Activated naive CD8-positive, alpha-beta T cell treated with anti-CD3 and anti-CD28 coated beads, Interleukin-2, amount 50 U/mL, for 24 hours (primary cell): ENCODE results near the gene TRIAP1.

ENCODE experiments used
- ATAC-seq: fragments of 150-1000 bp; cut with Tn5 transposase; one replicate; pipeline ENCODE4 v1.10.0; 2021
- DNase-seq: peaks from one replicate; pipeline ENCODE4 v3.0.0; 2021
- H3K27ac Mint-ChIP-seq: one replicate; pipeline ENCODE4 v1.8.0; 2021; ENCODE audit warnings: mild to moderate bottlenecking, mixed read lengths
- H3K27me3 Mint-ChIP-seq: one replicate; pipeline ENCODE4 v1.8.0; 2021; ENCODE audit warnings: mixed read lengths
- H3K36me3 Mint-ChIP-seq: one replicate; pipeline ENCODE4 v1.8.0; 2021; ENCODE audit warnings: low read depth, mixed read lengths
- H3K4me1 Mint-ChIP-seq: one replicate; pipeline ENCODE4 v1.8.0; 2021; ENCODE audit warnings: mixed read lengths
- H3K4me3 Mint-ChIP-seq: one replicate; pipeline ENCODE4 v1.8.0; 2021; ENCODE audit warnings: mild to moderate bottlenecking, moderate library complexity, mixed read lengths
- H3K9me3 Mint-ChIP-seq: one replicate; pipeline ENCODE4 v1.8.0; 2021; ENCODE audit warnings: mixed read lengths

TRIAP1 gene

GRCh38 chr12:120474616-120474960 is 28.4 kb upstream of the TRIAP1 start:
- Mint-ChIP-seq H3K9me3 (no peaks in the 10 kb centered on the region), H3K4me3 (no peak overlapping the region), H3K36me3 (peaks cover 2% of the 10 kb centered on the region), H3K4me1 (peaks cover 30% of the 10 kb centered on the region), H3K27me3 (no peaks in the 10 kb centered on the region), H3K27ac (no peak overlapping the region)
- ATAC-seq = no peak
- DNase-seq = no peak

GRCh38 chr12:120473807-120474615 is 27.8 kb upstream of the TRIAP1 start:
- H3K4me3 Mint-ChIP-seq = no peak overlapping the region
- H3K4me1 Mint-ChIP-seq = peaks cover 30% of the 10 kb centered on the region
- H3K9me3 Mint-ChIP-seq = no peaks in the 10 kb centered on the region
- no peaks in the 10 kb centered on the region for H3K27me3 Mint-ChIP-seq
- peaks cover 2% of the 10 kb centered on the region for H3K36me3 Mint-ChIP-seq
- DNase-seq (no peak), ATAC-seq (no peak)
- no peak overlapping the region for H3K27ac Mint-ChIP-seq

GRCh38 chr12:120472521-120472920 is 26.3 kb upstream of the TRIAP1 start:
- DNase-seq (no peak), ATAC-seq (no peak)
- Mint-ChIP-seq H3K4me1 (peaks cover 39% of the 10 kb centered on the region), H3K36me3 (peaks cover 10% of the 10 kb centered on the region), H3K4me3 (no peak overlapping the region), H3K9me3 (no peaks in the 10 kb centered on the region), H3K27me3 (no peaks in the 10 kb centered on the region), H3K27ac (no peak overlapping the region)

DNA sequence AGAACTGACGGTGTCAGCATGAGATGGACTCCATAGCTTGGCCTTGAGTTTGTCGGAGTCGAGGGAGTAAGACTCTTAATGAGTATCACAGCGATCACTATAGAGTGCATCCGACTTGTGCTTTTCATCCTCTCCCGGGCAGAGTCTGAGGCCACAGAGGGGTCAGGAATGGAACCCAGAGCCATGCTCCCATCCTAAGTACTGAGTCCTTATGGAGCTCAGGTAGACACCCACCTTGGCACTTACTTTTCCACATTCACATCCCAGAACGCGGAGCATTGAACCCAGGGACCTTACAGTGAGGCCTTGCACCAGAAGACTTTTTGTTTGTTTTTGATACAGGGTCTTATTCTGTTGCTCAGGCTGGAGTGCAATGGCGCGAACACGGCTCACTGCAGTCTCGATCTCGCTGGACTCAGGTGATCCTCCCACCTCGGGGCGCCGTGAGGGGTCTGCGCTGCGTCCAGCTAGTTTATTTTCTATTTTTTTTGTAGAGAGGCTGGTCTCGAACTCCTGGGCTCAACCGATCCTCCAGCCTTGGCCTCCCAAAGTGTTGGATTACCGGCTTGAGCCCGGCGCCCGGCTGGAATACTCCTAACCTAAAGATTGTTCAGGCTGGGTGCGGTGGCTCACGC is 24.1 kb upstream of the TRIAP1 start:
- Mint-ChIP-seq H3K27ac (peak overlapping the region; percentile 89), H3K4me3 (peak overlapping the region; percentile 94), H3K9me3 (no peaks in the 10 kb centered on the region), H3K27me3 (no peaks in the 10 kb centered on the region), H3K36me3 (peaks cover 24% of the 10 kb centered on the region), H3K4me1 (peaks cover 59% of the 10 kb centered on the region)
- DNase-seq (no peak), ATAC-seq (peak; percentile 16)

DNA sequence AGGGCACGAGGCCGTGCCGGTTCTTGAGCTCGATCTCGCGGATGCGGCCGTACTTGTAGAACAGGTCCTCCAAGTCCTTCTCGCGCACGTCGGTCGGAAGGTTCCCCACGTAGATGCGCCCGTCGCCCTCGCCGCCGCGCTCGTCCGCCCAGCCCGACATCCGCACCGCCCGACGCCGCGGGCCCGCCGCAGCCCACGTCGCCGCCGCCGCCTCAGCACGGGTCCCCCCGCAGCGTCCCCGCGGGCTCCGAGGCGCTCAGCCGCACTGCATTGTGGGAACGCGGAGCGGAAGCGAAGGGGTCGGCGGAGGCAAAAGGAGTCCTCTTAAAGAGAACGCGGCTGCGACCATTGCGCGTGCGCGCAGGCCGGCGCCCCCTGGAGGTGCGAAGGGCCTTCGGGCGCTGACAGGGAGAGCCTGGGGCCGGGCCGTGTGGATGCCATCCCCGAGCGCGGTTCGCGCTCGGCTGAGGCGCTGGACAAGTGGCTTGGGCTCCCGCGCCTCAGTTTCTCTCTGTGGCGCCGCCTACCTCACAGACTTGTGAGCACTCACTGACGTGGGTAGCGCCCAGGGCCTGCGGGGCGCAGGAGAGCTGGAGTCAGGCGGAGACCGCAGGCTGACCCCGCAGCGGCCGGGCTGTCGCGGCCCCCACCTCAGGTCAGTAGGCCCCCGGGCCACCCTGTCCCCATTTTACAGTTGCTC is 23.4 kb upstream of the TRIAP1 start, which contains the start of gene SRSF9:
Gene SRSF9 (minus strand): TSS at position 299 of the 700 bp plus-strand sequence. CDS start 139 bp downstream, at position 160.
- H3K27ac Mint-ChIP-seq = peak within 1 kb of the TSS; percentile 89
- peak within 1 kb of the TSS; percentile 94 for H3K4me3 Mint-ChIP-seq
- DNase-seq = peak; percentile 99
- H3K9me3 Mint-ChIP-seq = no peaks in the 10 kb centered on the region
- peaks cover 58% of the 10 kb centered on the region for H3K4me1 Mint-ChIP-seq
- H3K27me3 Mint-ChIP-seq = no peaks in the 10 kb centered on the region
- ATAC-seq = peak; percentile 96
- peaks cover 28% of the 10 kb centered on the region for H3K36me3 Mint-ChIP-seq

DNA sequence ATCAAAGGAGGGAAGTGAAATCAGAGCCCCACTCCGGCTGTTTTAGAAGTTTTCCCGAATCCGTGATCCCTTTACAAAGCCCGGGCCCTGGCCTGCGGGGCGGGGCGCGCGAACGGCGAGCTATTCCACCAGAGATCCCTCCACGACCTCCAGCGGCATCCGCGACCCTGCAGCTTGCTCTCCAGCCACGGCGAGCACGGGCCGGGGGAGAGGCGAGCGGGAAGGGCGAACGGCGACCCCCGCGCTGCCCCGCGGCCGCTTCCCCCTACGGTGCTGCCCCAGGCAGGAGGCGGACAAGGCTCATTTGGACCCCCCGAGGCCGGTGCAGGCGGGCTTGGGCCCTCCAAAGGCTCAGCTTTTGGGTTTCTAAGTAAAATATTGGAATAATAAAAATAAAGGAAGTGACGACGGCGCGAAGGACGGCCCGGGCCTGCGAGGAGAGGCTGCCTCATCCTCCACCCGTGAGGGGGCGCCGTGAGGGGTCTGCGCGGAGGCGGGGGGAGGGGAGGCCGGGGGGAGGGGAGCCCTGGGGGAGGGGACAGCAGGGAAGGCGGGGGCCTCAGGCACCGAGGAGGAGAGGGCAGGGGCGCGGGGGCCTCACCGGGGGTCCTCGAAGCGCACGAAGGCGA is 22.8 kb upstream of the TRIAP1 start:
- H3K27me3 Mint-ChIP-seq = no peaks in the 10 kb centered on the region
- H3K36me3 Mint-ChIP-seq = peaks cover 35% of the 10 kb centered on the region
- no peaks in the 10 kb centered on the region for H3K9me3 Mint-ChIP-seq
- peak overlapping the region; percentile 94 for H3K4me3 Mint-ChIP-seq
- ATAC-seq (peak; percentile 6), DNase-seq (peak; percentile 62)
- peaks cover 55% of the 10 kb centered on the region for H3K4me1 Mint-ChIP-seq
- H3K27ac Mint-ChIP-seq = peak overlapping the region; percentile 89

DNA sequence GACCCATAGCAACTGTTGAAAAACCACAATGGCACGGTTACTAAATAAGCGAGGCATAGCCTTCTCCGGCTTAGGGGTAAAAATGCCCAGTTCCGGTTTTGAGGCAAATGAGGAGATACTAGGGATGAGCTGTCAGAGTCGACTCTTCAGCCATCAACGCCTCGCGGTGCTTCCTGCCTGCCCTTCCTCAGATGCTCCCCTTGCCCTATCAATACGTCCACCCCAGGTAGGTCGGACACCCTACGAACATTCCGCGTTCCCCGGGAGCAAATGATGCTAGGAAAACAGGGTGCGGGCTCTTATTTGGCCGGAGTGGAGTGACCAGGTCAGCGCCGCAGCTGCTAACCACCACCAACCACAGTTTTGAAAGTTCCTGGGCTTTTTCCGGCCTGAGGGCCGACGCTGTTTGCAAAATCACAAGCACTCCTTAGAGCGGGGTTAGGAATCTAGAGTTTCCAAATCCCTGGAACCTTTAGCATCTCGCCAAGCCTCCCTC is 22.2 kb upstream of the TRIAP1 start:
- peaks cover 41% of the 10 kb centered on the region for H3K36me3 Mint-ChIP-seq
- ATAC-seq = no peak
- DNase-seq = peak; percentile 34
- no peaks in the 10 kb centered on the region for H3K27me3 Mint-ChIP-seq
- H3K4me1 Mint-ChIP-seq = peaks cover 51% of the 10 kb centered on the region
- peak overlapping the region; percentile 89 for H3K27ac Mint-ChIP-seq
- peak overlapping the region; percentile 94 for H3K4me3 Mint-ChIP-seq
- H3K9me3 Mint-ChIP-seq = no peaks in the 10 kb centered on the region

DNA sequence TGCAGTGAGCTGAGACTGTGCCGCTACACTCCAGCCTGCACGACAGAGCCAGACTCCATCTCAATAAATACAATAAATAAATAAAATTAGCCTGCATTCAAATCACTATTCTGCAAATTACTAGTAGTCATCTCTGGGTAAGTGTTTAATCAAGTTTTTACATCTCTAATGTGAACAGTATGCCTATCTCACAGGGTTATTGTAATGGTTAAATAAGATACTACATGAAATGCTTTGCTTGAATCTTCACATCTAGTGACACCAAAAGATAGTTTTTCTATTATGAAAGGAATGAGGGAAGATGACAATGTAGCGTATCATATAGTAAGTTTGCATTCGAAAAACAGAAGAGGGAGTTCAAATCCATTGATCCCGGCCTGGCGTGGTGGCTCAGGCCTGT is 21.3 kb upstream of the TRIAP1 start:
- ATAC-seq = no peak
- Mint-ChIP-seq H3K27ac (peak overlapping the region; percentile 71), H3K27me3 (no peaks in the 10 kb centered on the region), H3K36me3 (peaks cover 47% of the 10 kb centered on the region), H3K9me3 (no peaks in the 10 kb centered on the region), H3K4me3 (peak overlapping the region; percentile 94), H3K4me1 (peaks cover 48% of the 10 kb centered on the region)
- DNase-seq = no peak

- DNase-seq (peak; percentile 46), ATAC-seq (no peak)
- peaks cover 52% of the 10 kb centered on the region for H3K36me3 Mint-ChIP-seq
- H3K4me1 Mint-ChIP-seq = peaks cover 44% of the 10 kb centered on the region
- peak overlapping the region; percentile 11 for H3K27ac Mint-ChIP-seq
- H3K27me3 Mint-ChIP-seq = no peaks in the 10 kb centered on the region
- H3K9me3 Mint-ChIP-seq = no peaks in the 10 kb centered on the region
- peak overlapping the region; percentile 41 for H3K4me3 Mint-ChIP-seq
Observed at GRCh38 chr12:120466560-120467315, 20.6 kb upstream of the TRIAP1 start.

- no peak for DNase-seq
- H3K27me3 Mint-ChIP-seq = no peaks in the 10 kb centered on the region
- peak overlapping the region; percentile 25 for H3K27ac Mint-ChIP-seq
- ATAC-seq = no peak
- peaks cover 56% of the 10 kb centered on the region for H3K36me3 Mint-ChIP-seq
- no peak overlapping the region for H3K4me3 Mint-ChIP-seq
- peaks cover 38% of the 10 kb centered on the region for H3K4me1 Mint-ChIP-seq
- no peaks in the 10 kb centered on the region for H3K9me3 Mint-ChIP-seq
Observed at GRCh38 chr12:120465756-120466155, 19.6 kb upstream of the TRIAP1 start.

DNA sequence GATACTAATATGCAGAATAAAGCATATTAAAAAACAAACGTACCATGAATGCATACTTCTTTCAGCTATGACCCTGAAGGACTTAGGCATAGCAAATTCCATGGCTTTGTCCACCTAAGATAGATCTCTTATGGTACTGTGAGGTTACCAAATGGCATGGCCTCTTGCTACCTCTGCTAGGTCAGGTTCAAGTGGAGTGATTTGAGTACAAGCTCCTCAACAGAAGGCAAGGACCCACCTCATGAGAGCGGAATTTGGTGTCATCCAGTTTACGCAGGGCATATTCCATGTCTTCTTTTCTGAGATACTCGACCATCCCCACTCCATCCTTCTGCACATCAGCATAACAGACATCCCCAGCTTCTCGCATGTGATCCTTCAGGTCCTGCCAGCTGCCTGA is 17.5 kb upstream of the TRIAP1 start:
- Mint-ChIP-seq H3K36me3 (peaks cover 72% of the 10 kb centered on the region), H3K9me3 (no peaks in the 10 kb centered on the region), H3K4me1 (peaks cover 30% of the 10 kb centered on the region), H3K4me3 (no peak overlapping the region), H3K27ac (no peak overlapping the region), H3K27me3 (no peaks in the 10 kb centered on the region)
- no peak for DNase-seq
- ATAC-seq = no peak

DNA sequence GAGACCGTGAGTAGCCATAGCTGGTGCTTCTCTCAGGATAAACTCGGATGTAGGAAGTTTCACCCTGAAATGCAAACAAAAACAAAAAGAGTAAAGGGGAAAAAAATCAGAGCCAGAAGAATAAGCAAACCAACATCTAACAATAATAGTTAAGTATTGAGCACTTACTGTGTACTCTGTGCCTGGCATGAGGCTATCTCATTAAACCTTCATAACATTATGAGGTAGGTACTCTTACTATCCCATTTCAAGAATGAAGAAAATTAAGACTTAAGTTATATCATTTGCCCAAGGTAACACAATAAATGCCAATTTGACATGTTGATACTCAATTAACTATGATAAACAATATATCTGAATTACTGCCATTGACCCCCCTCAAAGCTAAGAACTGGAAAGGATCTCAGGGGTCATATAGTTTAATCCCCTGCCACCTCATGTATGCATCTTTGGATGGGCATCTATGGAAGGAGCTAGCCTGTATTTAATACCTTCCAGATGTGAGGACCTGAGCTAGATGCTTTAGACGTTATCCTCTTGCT is 16.0 kb upstream of the TRIAP1 start:
- Mint-ChIP-seq H3K36me3 (peaks cover 67% of the 10 kb centered on the region), H3K4me1 (peaks cover 19% of the 10 kb centered on the region), H3K27me3 (no peaks in the 10 kb centered on the region), H3K27ac (peak overlapping the region; percentile 21), H3K9me3 (no peaks in the 10 kb centered on the region), H3K4me3 (no peak overlapping the region)
- ATAC-seq = no peak
- DNase-seq = no peak

GRCh38 chr12:120460157-120460556 is 14.0 kb upstream of the TRIAP1 start:
- no peaks in the 10 kb centered on the region for H3K27me3 Mint-ChIP-seq
- H3K4me1 Mint-ChIP-seq = peaks cover under 1% of the 10 kb centered on the region
- no peak overlapping the region for H3K4me3 Mint-ChIP-seq
- ATAC-seq = no peak
- H3K9me3 Mint-ChIP-seq = no peaks in the 10 kb centered on the region
- H3K27ac Mint-ChIP-seq = peak overlapping the region; percentile 64
- H3K36me3 Mint-ChIP-seq = peaks cover 66% of the 10 kb centered on the region
- no peak for DNase-seq
